DLD1 (cell line): ENCODE measurements around the gene WDR31.
"Not testable (repeated sequence)": the region's sequence is repeated elsewhere in the genome, so short reads cannot be mapped to it uniquely, and the experiment has no call there.

Experiments
- in situ Hi-C: cut with HindIII; loops from 2 replicates; pipeline ENCODE4 v1.10.0; 2017; ENCODE audit warnings: low sequenced_read_pairs

WDR31 gene

DNA sequence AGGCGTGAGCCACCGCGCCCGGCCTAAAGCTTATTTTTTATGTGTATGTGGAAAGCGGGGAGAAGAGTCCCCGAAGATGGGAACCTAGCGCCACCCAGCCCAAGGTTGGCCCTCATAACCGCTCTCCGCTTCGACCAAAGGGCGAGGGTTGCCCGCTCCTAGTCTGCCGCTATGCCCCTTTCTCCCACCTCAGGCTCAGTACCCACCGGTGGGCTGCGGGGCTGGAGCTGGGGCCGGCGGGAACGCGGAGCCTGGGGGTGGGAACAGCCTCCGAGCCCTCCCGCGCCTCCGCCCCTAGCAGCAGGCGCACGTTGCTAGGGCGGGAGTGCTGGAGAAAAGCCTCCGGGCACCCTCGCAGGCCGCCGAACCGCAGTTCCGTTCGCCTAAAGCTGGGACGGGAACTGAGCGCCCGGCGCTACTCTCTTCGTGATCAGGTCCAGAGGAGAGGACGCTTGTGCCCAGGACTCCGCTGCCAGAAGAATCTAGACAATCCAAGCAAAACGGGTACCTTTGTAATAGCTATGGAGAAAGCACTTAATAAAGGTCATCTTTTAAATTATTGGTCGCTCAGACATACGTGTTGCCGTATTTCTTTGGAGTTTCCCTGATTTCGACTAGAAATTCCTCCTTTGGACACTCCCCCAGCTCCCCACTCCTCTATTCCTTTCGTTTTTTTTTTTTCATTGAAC lies at the start of gene WDR31:
WDR31 (minus strand) TSS at position 265 of the 689 bp plus-strand sequence. CDS start 8,253 bp downstream, outside the sequence.
- in situ Hi-C loops: no loop called here

- in situ Hi-C loops: no loop called here
Observed at GRCh38 chr9:113389451-113389850, 49.4 kb upstream of the WDR31 start.

DNA sequence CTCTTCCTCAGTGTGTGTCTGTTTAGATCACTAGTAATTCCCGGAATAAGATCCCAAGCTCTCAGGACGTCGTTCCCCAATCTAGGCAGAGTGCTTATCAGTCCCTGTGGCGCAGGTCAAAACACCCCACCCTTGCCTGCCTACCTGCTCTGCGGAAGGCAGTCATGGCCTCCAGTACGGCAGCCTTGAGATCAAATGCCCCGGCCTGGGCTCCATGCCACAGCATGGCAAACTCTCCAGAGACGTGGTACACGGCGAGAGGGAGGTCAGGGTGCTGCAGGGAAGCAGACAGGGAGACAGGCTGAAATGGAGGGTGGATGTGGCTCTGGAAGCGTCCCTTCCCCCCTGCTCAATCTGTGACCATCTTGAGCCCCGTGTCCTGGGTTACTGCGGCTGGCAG lies 48.8 kb upstream of the WDR31 start:
- in situ Hi-C loops: no loop called here

GRCh38 chr9:113387560-113388230 lies 47.6 kb upstream of the WDR31 start:
- in situ Hi-C loops: no loop called here

DNA sequence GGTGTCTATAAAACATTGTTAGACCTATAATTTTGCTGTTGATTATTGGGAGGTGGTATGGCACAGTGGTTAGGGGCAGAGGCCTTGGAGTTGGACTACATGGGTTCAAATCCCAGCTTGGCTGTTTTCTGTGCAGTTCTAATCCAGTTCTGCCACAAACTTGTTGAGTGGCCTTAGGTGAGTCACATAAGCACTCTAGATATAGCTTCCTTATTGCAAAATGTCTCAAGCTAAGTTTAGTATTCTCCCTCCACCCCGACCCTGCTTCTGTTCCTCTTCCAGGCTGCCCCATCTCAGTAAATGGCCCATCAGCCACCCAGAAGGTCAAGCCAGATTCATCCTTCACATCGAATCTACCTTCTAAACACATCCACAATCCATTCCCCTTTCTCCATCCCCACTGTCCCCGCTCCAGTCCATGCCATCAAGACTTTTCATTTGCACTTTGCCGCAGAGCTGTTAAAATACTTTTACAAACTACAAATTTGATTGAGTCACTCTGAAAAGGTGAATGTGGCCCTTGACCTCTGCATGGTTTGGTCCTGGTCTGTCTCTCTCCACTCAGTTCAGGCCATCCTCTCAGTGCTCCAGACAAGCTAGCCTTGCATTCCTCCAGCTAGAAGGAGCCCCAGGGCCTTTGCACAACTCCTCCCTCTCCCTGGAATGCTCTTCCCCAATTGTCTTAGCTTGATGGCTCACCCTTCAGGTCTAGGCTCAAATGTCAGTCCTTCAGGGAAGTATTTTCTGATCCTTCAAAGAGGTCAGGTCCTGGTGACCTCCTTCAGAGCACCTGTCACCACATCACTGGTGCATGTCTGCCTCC lies 46.7 kb upstream of the WDR31 start:
- in situ Hi-C loops: no loop called here

- in situ Hi-C loops: no loop called here
Observed at GRCh38 chr9:113381909-113382411, 41.9 kb upstream of the WDR31 start.

GRCh38 chr9:113381441-113381840 lies 41.4 kb upstream of the WDR31 start:
- in situ Hi-C loops: not testable (repeated sequence)

DNA sequence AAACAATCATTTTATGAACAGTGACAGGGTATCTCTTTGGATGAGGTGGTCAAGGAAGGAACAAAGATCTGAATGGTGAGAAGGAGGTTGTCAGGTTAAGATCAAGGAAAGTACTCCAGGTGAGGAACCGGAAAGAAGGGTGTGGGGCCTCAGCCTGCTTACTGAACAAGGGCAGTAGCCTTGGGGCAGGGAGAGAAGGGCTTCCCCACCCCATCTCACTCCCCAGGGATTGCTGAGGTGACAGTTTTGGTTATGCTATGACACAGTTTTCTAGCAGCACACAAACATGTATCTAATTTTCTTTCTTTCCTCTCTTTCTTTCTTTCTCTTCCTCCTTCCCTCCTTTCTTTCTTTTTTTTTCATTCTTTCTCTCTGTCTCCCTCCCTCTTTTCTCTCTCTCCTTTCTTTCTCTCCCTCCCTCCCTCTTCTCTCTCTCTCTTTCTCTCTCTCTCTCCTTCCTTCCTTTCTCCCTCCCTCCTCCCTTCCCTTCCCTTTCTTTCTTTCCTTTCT lies 40.8 kb upstream of the WDR31 start:
- in situ Hi-C loops: no loop called here

- in situ Hi-C loops: not testable (repeated sequence)
Observed at GRCh38 chr9:113379829-113380210, 39.7 kb upstream of the WDR31 start.

DNA sequence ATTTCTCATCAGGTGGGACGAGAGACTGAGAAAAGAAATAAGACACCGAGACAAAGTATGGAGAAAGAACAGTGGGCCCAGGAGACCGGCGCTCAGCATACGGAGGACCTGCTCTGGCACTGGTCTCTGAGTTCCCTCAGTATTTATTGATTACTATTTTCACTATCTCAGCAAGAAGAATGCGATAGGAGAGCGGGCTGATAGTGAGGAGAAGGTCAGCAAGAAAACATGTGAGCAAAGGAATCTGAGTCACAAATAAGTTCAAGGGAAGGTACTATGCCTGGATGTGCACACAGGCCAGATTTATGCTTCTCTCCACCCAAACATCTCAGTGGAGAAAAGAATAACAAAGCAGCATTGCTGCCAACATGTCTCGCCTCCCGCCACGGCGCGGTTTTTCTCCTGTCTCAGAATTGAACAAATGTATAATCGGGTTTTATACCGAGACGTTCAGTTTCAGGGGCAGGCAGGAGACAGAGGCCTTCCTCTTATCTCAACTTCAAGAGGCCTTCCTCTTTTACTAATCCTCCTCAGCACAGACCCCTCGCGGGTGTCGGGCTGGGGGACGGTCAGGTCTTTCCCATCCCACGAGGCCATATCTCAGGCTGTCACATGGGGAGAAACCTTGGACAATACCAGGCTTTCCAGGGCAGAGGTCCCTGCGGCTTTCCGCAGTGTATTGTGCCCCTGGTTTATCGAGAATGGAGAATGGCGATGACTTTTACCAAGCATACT lies 39.2 kb upstream of the WDR31 start:
- in situ Hi-C loops: not testable (repeated sequence)

DNA sequence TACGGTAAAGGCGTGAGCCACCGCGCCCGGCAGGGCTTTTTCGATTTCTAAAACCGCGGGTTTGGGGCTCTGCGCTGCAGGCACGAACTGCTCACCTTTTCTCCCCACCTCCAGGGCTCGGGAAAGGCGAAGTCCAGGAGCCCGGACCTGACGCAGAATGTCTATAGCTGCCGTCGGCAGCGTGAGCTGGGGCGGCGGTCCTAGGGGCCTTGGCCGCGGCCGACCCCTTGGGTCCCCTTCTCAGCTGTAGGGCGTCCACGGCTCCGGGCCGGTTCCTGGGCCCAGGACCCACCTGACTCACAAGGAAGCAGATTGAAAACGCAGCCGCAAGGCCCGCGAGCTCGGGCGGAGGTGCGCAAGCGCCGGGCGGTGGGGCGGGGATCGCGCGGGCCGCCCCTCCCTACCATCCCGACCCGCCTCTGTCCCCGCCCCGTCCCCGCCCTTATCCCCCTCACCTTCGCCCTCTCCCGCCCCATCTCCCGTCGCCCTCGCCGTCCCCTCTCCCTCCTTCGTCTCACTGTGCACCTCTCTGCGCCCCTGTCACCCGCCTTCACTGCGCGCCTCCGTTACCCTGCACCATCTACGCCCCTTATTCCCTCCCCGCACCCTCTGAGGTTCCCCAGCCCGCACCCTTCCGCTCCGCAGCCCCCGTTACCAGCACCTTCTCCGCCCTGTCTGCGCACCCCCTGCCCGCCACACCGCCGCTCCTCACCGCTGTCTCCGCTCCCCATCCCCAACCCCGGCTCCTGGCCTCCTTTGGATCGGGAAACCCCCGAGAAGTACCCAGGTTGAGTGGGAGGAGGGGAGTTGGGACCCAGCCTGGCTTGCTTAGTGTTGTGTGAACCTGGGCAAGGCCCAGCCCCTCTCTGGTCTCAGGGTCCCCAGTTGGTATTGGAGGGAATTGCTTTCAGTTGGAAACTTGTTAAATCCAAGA lies 36.8 kb upstream of the WDR31 start, which contains the start of gene HDHD3:
HDHD3 (minus strand) TSS at position 353 of the 934 bp plus-strand sequence. CDS start 2,632 bp downstream, outside the sequence.
- in situ Hi-C loops: no loop called here

GRCh38 chr9:113375057-113376023 lies 35.3 kb upstream of the WDR31 start:
- in situ Hi-C loops: no loop called here

DNA sequence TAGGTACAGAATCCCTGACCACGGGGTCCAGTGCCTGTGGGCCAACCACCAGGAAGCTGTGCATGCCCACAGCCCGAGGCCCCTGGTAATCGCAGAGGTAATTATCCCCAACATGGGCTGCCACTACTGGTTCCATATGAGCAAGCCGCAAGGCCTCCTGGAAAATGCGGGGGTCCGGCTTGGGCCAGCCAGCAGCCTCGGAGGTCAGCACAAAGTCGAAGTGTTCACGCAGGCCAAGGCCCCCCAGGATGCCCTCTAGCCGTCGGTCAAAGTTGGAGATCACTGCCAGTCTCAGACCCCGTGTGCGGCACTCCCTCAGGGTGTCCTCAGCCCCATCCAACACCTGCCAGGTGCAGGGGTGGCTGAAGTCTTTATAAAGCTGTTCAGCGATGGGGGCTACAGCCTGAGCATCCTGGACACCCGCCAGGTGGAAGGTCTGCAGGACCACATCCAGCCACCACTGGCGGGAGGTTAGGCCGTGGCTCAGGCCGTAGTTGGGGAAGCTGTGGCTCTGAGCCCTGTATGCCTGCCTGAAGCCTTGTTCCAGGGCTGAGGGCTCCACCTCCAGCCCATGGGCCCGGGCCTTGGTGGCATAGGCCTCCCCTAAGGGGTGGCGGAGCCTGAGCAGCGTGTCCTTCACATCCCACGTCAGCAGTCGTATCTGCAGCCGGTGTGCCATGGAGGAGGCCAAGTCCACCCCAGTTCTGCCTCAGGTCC lies 33.8 kb upstream of the WDR31 start:
- in situ Hi-C loops: no loop called here

DNA sequence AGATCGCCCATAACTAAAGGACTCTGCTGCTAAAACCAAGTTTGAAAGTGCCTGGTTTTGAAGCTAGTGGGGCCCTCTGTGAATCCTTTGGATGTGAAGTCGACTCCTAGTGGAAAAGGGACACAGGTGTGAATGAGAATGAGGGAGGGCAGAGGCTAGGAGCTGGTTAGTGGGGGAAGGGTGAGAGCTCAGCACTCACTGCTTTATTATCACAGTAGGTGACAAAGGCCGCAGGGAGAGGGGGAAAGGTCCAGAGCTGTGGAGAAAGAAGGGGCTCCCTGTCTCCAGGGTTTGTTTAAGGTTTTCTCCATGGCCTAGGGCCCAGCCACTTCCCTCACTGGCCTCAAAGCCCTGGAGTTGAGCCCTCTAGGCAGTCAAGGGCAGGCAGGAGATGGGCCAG lies 33.2 kb upstream of the WDR31 start:
- in situ Hi-C loops: no loop called here

GRCh38 chr9:113372059-113372458 lies 32.0 kb upstream of the WDR31 start:
- in situ Hi-C loops: no loop called here

- in situ Hi-C loops: no loop called here
Observed at GRCh38 chr9:113370806-113371325, 30.8 kb upstream of the WDR31 start.

- in situ Hi-C loops: no loop called here
Observed at GRCh38 chr9:113369855-113370140, 29.7 kb upstream of the WDR31 start.
